Measurements from ENCODE around the gene THAP2.

- TF ChIP-seq POLR2A (IDR thresholded peaks at IDR 0.05), result no peak
- TF ChIP-seq CTCF (IDR thresholded peaks at IDR 0.05), result no peak
Measured at GRCh38 chr12:71645268-71645667, 18.8 kb upstream of the THAP2 start.

All from testis (tissue), 2 donors.